GM21717 (cell line): ENCODE data around the gene PRTN3.
"Not testable (repeated sequence)": the region's sequence is repeated elsewhere in the genome, so short reads cannot be mapped to it uniquely, and the experiment has no call there.

Experiments used
- ATAC-seq: cut with Tn5 transposase; IDR thresholded peaks from one replicate; pipeline ENCODE4 v1.9.1; 2021; ENCODE audit warnings: mild to moderate bottlenecking, moderate library complexity; ENCODE audit not compliant: unreplicated experiment

The PRTN3 gene

GRCh38 chr19:878751-879561, 38.2 kb downstream of the PRTN3 start:
- not testable (repeated sequence) for ATAC-seq

- ATAC-seq, result no peak
Observed at GRCh38 chr19:879711-880438, 39.1 kb downstream of the PRTN3 start.

GRCh38 chr19:881385-882071, 40.7 kb downstream of the PRTN3 start:
- no peak for ATAC-seq

- ATAC-seq, result no peak
Observed at GRCh38 chr19:882871-883497, 42.2 kb downstream of the PRTN3 start.

- ATAC-seq, result no peak
Observed at GRCh38 chr19:883661-884211, 42.9 kb downstream of the PRTN3 start.

GRCh38 chr19:884420-885211, 43.8 kb downstream of the PRTN3 start:
- no peak for ATAC-seq

- no peak for ATAC-seq
Observed at GRCh38 chr19:885536-886224, 44.9 kb downstream of the PRTN3 start.

- ATAC-seq, result no peak
Observed at GRCh38 chr19:887072-887471, 46.3 kb downstream of the PRTN3 start.

- ATAC-seq, result no peak
Observed at GRCh38 chr19:887599-887998, 46.8 kb downstream of the PRTN3 start.

GRCh38 chr19:888581-889385, 48.0 kb downstream of the PRTN3 start:
- no peak for ATAC-seq

- no peak for ATAC-seq
Observed at GRCh38 chr19:889662-890295, 49.0 kb downstream of the PRTN3 start.

GRCh38 chr19:890831-891230, 50.0 kb downstream of the PRTN3 start:
- ATAC-seq, result no peak

- ATAC-seq, result not testable (repeated sequence)
Observed at GRCh38 chr19:891421-892200, 50.8 kb downstream of the PRTN3 start.

GRCh38 chr19:892243-892893, 51.6 kb downstream of the PRTN3 start:
- ATAC-seq, result no peak

- ATAC-seq, result peak; percentile 61
Observed at GRCh38 chr19:892894-893689, 52.3 kb downstream of the PRTN3 start, which contains the start of the genes MED16 and RNU6-9. Gene MED16 (minus strand): TSS chr19:893187. CDS start chr19:891131, 2,056 bp downstream. Gene RNU6-9 (plus strand): TSS chr19:893484.

GRCh38 chr19:896434-896833, 55.6 kb downstream of the PRTN3 start:
- no peak for ATAC-seq
